Measurements from ENCODE around the gene POLE4. TPM values are rescaled to one million over a fixed set of nuclear protein-coding genes. Genes with fewer than 3 reads are reported as not detected.

The POLE4 gene
- total RNA-seq, 4 donors from 2014 or later = 14.2 to 41.2 (median 33.8) TPM

GRCh38 chr2:74942263-74942662, 16.2 kb upstream of the POLE4 start:
- H3K36me3 ChIP-seq = no peaks in the 10 kb centered on the region
- TF ChIP-seq CTCF (IDR thresholded peaks at IDR 0.05) (no peak), POLR2A (IDR thresholded peaks at IDR 0.05) (no peak)
- intact Hi-C loops (cut with DNase I; ENCODE audit: low total_unique reads) = no loop called here

GRCh38 chr2:74944987-74945787, 13.3 kb upstream of the POLE4 start:
- no peak for DNase-seq
- no peak overlapping the region for H3K4me3 ChIP-seq
- H3K9me3 ChIP-seq = no peaks in the 10 kb centered on the region
- H3K36me3 ChIP-seq = no peaks in the 10 kb centered on the region
- H3K4me1 ChIP-seq = no peaks in the 10 kb centered on the region
- H3K27me3 ChIP-seq = no peaks in the 10 kb centered on the region
- intact Hi-C loops (cut with DNase I; ENCODE audit: low total_unique reads) = no loop called here
- no peak for TF ChIP-seq CTCF (IDR thresholded peaks at IDR 0.05)
- H3K27ac ChIP-seq = no peak overlapping the region

More at GRCh38 chr2:74942263-74942662, 16.2 kb upstream of the POLE4 start:
- no peak overlapping the region for H3K27ac ChIP-seq
- H3K27me3 ChIP-seq = no peaks in the 10 kb centered on the region
- H3K9me3 ChIP-seq = no peaks in the 10 kb centered on the region
- H3K4me3 ChIP-seq = no peak overlapping the region
- no peak for DNase-seq
- no peaks in the 10 kb centered on the region for H3K4me1 ChIP-seq

GRCh38 chr2:74945788-74946331, 12.6 kb upstream of the POLE4 start:
- Histone ChIP-seq H3K36me3 (no peaks in the 10 kb centered on the region), H3K4me1 (no peaks in the 10 kb centered on the region), H3K27ac (no peak overlapping the region), H3K4me3 (no peak overlapping the region), H3K9me3 (no peaks in the 10 kb centered on the region), H3K27me3 (no peaks in the 10 kb centered on the region)
- no peak for TF ChIP-seq POLR2A (IDR thresholded peaks at IDR 0.05)
- no peak for TF ChIP-seq CTCF (IDR thresholded peaks at IDR 0.05)
- intact Hi-C loops (cut with DNase I; ENCODE audit: low total_unique reads) = no loop called here
- DNase-seq = no peak

- no peak overlapping the region for H3K4me3 ChIP-seq
- no peak for DNase-seq
- TF ChIP-seq CTCF (IDR thresholded peaks at IDR 0.05) (no peak), POLR2A (IDR thresholded peaks at IDR 0.05) (no peak)
- no peaks in the 10 kb centered on the region for H3K27me3 ChIP-seq
- no peaks in the 10 kb centered on the region for H3K9me3 ChIP-seq
- no peaks in the 10 kb centered on the region for H3K4me1 ChIP-seq
- H3K27ac ChIP-seq = no peak overlapping the region
- intact Hi-C loops (cut with DNase I; ENCODE audit: low total_unique reads) = no loop called here
- H3K36me3 ChIP-seq = no peaks in the 10 kb centered on the region
Observed at GRCh38 chr2:74947703-74948102, 10.7 kb upstream of the POLE4 start.

GRCh38 chr2:74948779-74949178, 9.7 kb upstream of the POLE4 start:
- intact Hi-C loops (cut with DNase I; ENCODE audit: low total_unique reads) = no loop called here
- Histone ChIP-seq H3K27ac (no peak overlapping the region), H3K27me3 (no peaks in the 10 kb centered on the region), H3K4me3 (no peak overlapping the region), H3K36me3 (no peaks in the 10 kb centered on the region), H3K9me3 (peaks cover 0 to 2% of the 10 kb centered on the region in 2 donors), H3K4me1 (no peaks in the 10 kb centered on the region)
- DNase-seq = no peak
- TF ChIP-seq CTCF (IDR thresholded peaks at IDR 0.05) (no peak), POLR2A (IDR thresholded peaks at IDR 0.05) (no peak)
